Measurements from ENCODE around the gene LDLRAP1. TPM values are rescaled to one million over a fixed set of nuclear protein-coding genes. Genes with fewer than 3 reads are reported as not detected.

Gene LDLRAP1
- total RNA-seq, 1 donor from 2014 or later, result 20.7 TPM

- Mint-ChIP-seq H3K27me3 (no peaks in the 10 kb centered on the region), H3K36me3 (no peaks in the 10 kb centered on the region), H3K4me3 (no peak overlapping the region), H3K27ac (no peak overlapping the region), H3K4me1 (ENCODE audit: unreplicated experiment) (peaks cover 13% of the 10 kb centered on the region), H3K9me3 (no peaks in the 10 kb centered on the region)
- TF ChIP-seq CTCF (conservative IDR thresholded peaks at IDR 0.05), result no peak
- no peak for DNase-seq (ENCODE audit: extremely low spot score, unreplicated experiment)
These were observed 15.6 kb downstream of the LDLRAP1 start for GRCh38 chr1:25559031-25559430.

- Mint-ChIP-seq H3K27me3 (no peaks in the 10 kb centered on the region), H3K9me3 (no peaks in the 10 kb centered on the region), H3K27ac (no peak overlapping the region), H3K4me1 (ENCODE audit: unreplicated experiment) (peaks cover 15% of the 10 kb centered on the region), H3K4me3 (no peak overlapping the region), H3K36me3 (no peaks in the 10 kb centered on the region)
- DNase-seq (ENCODE audit: extremely low spot score, unreplicated experiment), result no peak
- no peak for TF ChIP-seq CTCF (conservative IDR thresholded peaks at IDR 0.05)
These were observed 16.6 kb downstream of the LDLRAP1 start for GRCh38 chr1:25560001-25560400.

GRCh38 chr1:25560788-25561187, 17.4 kb downstream of the LDLRAP1 start:
- no peak overlapping the region for H3K27ac Mint-ChIP-seq
- H3K4me3 Mint-ChIP-seq, result no peak overlapping the region
- no peaks in the 10 kb centered on the region for H3K36me3 Mint-ChIP-seq
- H3K9me3 Mint-ChIP-seq, result no peaks in the 10 kb centered on the region
- H3K27me3 Mint-ChIP-seq, result no peaks in the 10 kb centered on the region
- TF ChIP-seq CTCF (conservative IDR thresholded peaks at IDR 0.05), result no peak
- H3K4me1 Mint-ChIP-seq (ENCODE audit: unreplicated experiment), result peaks cover 20% of the 10 kb centered on the region
- no peak for DNase-seq (ENCODE audit: extremely low spot score, unreplicated experiment)

- Mint-ChIP-seq H3K36me3 (no peaks in the 10 kb centered on the region), H3K4me3 (no peak overlapping the region), H3K9me3 (no peaks in the 10 kb centered on the region), H3K27ac (no peak overlapping the region), H3K27me3 (no peaks in the 10 kb centered on the region), H3K4me1 (ENCODE audit: unreplicated experiment) (peaks cover 28% of the 10 kb centered on the region)
- TF ChIP-seq CTCF (conservative IDR thresholded peaks at IDR 0.05), result no peak
- DNase-seq (ENCODE audit: extremely low spot score, unreplicated experiment), result no peak
These were observed 18.2 kb downstream of the LDLRAP1 start for GRCh38 chr1:25561421-25562100.

GRCh38 chr1:25562101-25562927, 18.9 kb downstream of the LDLRAP1 start:
- TF ChIP-seq CTCF (conservative IDR thresholded peaks at IDR 0.05), result no peak
- Mint-ChIP-seq H3K9me3 (no peaks in the 10 kb centered on the region), H3K4me3 (no peak overlapping the region), H3K27me3 (no peaks in the 10 kb centered on the region), H3K4me1 (ENCODE audit: unreplicated experiment) (peaks cover 35% of the 10 kb centered on the region), H3K36me3 (no peaks in the 10 kb centered on the region), H3K27ac (no peak overlapping the region)
- no peak for DNase-seq (ENCODE audit: extremely low spot score, unreplicated experiment)

All from type B pancreatic cell (in vitro differentiated cells).